ENCODE results near the gene SPRR5. TPM values are rescaled to one million over a fixed set of nuclear protein-coding genes. Genes with fewer than 3 reads are reported as not detected.

SPRR5 gene
- polyA plus RNA-seq, 1 of the 3 experiments (the other 2 are of a cell fraction): not detected

DNA sequence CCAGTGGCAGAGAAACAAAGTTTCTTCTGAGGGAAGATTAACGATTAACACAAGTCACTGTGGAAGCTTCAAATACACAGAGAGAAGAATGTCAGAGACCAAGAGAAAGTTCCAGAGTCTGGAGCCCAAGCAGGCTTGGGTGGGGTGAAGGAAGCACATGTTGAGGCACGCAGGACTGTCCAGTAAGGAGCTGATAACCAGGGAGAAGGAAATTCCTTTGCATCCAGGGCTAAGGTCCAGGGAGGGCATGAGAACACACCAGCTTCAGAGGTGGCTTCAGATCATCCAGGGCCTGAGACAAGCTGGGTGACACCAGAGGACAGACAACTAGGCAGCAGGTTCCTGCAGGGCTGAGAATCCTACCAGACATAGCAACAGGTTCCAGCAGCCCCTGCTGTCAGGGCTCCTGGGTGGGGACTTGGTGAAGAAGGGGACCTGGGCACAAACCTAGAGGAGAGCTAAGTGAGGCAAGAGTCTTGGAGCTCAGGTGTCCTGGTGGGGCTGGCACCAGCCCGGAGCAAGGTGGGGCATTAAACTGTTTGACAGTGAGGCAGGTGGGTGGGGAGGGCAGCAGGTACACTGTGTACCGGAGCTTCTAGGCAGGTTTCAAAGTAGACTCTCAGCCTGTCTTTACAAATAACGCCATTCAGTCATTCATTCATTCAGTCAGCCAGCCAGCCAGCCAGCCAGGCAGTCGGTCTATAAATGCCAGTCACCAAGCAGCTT lies 34.3 kb downstream of the SPRR5 start:
- DNase-seq: no peak
- Histone ChIP-seq H3F3A (replicated peaks; ENCODE audit: insufficient read depth) (no peaks in the 10 kb centered on the region), H3K36me3 (replicated peaks in 1 of 2; ENCODE audit: control insufficient read depth in 1 of 2, insufficient read depth in 2 of 2, low read length in 1 of 2) (no peaks in the 10 kb centered on the region), H2AFZ (ENCODE audit: low read depth) (no peak overlapping the region), H3K4me1 (ENCODE audit: control insufficient read depth in 1 of 2, insufficient read depth in 2 of 2, low read depth in 1 of 2, low read length in 1 of 2) (no peaks in the 10 kb centered on the region), H3K9ac (no peak overlapping the region), H4K20me1 (ENCODE audit: insufficient read depth) (no peaks in the 10 kb centered on the region), H3K9me2 (no peaks in the 10 kb centered on the region), H3K27ac (ENCODE audit: low read depth in 2 of 2, low read length in 1 of 2) (no peak overlapping the region), H3K4me3 (ENCODE audit: low read depth in 2 of 2, low read length in 1 of 2) (no peak overlapping the region), H3K27me3 (ENCODE audit: insufficient read depth) (no peaks in the 10 kb centered on the region), H3K4me2 (no peak overlapping the region), H3K79me2 (ENCODE audit: insufficient read depth) (no peaks in the 10 kb centered on the region), H3K9me3 (no peaks in the 10 kb centered on the region)
- TF ChIP-seq FOSL2 (IDR thresholded peaks at IDR 0.05; ENCODE audit: borderline replicate concordance, low read depth) (no peak), RCOR1 (IDR thresholded peaks at IDR 0.05; ENCODE audit: low read length) (no peak)
- TF ChIP-seq, protein P1, sequence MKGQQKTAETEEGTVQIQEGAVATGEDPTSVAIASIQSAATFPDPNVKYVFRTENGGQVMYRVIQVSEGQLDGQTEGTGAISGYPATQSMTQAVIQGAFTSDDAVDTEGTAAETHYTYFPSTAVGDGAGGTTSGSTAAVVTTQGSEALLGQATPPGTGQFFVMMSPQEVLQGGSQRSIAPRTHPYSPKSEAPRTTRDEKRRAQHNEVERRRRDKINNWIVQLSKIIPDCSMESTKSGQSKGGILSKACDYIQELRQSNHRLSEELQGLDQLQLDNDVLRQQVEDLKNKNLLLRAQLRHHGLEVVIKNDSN (IDR thresholded peaks at IDR 0.05; ENCODE audit: borderline replicate concordance, low read depth): no peak
- 0% methylated on average over 6 of the region's 6 CpGs for WGBS (ENCODE audit: low lambda C conversion rate)
- ChIA-PET POLR2A (no interaction called here), CTCF (no interaction called here)

DNA sequence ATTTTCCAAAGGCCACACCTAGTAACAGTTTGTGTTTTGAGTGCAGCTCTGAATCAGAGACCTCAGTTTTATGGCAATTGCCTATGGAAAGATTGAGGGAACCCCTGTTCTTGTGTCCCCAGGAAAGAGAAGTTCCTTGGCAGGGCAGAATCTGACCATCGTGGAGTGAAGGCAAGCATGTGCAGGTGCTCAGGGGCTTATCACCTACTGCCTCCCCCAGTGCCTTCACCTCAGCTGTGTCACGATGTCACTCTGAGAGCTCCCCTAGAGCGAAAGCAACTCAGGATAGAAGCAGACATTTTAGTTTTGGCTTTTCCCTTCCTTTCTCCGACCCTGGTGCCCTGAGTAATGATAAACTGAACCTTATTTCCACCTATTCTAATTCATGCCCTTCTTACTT lies 35.1 kb downstream of the SPRR5 start:
- no peak for DNase-seq
- Histone ChIP-seq H3K4me2 (no peak overlapping the region), H3K4me3 (ENCODE audit: low read depth in 2 of 2, low read length in 1 of 2) (no peak overlapping the region), H3K9me3 (no peaks in the 10 kb centered on the region), H2AFZ (ENCODE audit: low read depth) (no peak overlapping the region), H3K9ac (no peak overlapping the region), H3K27me3 (ENCODE audit: insufficient read depth) (no peaks in the 10 kb centered on the region), H3F3A (replicated peaks; ENCODE audit: insufficient read depth) (no peaks in the 10 kb centered on the region), H3K79me2 (ENCODE audit: insufficient read depth) (no peaks in the 10 kb centered on the region), H3K36me3 (replicated peaks in 1 of 2; ENCODE audit: control insufficient read depth in 1 of 2, insufficient read depth in 2 of 2, low read length in 1 of 2) (no peaks in the 10 kb centered on the region), H3K9me2 (no peaks in the 10 kb centered on the region), H4K20me1 (ENCODE audit: insufficient read depth) (no peaks in the 10 kb centered on the region), H3K4me1 (ENCODE audit: control insufficient read depth in 1 of 2, insufficient read depth in 2 of 2, low read depth in 1 of 2, low read length in 1 of 2) (no peaks in the 10 kb centered on the region), H3K27ac (ENCODE audit: low read depth in 2 of 2, low read length in 1 of 2) (no peak overlapping the region)
- POLR2A ChIA-PET: no interaction called here
- CTCF ChIA-PET: no interaction called here
- 0% methylated on average over 4 of the region's 4 CpGs for WGBS (ENCODE audit: low lambda C conversion rate)
- TF ChIP-seq SIN3A (IDR thresholded peaks at IDR 0.05; ENCODE audit: borderline replicate concordance, low read depth, low read length) (no peak), RXRA (IDR thresholded peaks at IDR 0.05; ENCODE audit: borderline replicate concordance, low read depth) (no peak), FOXJ3 (CRISPR knock-in tag; IDR thresholded peaks at IDR 0.05) (no peak), MEF2A (IDR thresholded peaks at IDR 0.05; ENCODE audit: borderline replicate concordance, low read depth) (no peak), CHD2 (IDR thresholded peaks at IDR 0.05; ENCODE audit: low read length, partially characterized antibody) (no peak), GATA2 (CRISPR knock-in tag; IDR thresholded peaks at IDR 0.05) (no peak), TCF12 (IDR thresholded peaks at IDR 0.05) (no peak), YY1 (IDR thresholded peaks at IDR 0.05; ENCODE audit: low read depth) (no peak), EZH2phosphoT487 (IDR thresholded peaks at IDR 0.05; ENCODE audit: borderline replicate concordance, low read depth) (no peak), NFIC (IDR thresholded peaks at IDR 0.05; ENCODE audit: borderline replicate concordance) (no peak), FOXM1 (IDR thresholded peaks at IDR 0.05; ENCODE audit: low read depth) (no peak), RAD21 (IDR thresholded peaks at IDR 0.05; ENCODE audit: low read length) (no peak), ELF1 (IDR thresholded peaks at IDR 0.05) (no peak), RCOR1 (IDR thresholded peaks at IDR 0.05; ENCODE audit: low read length) (no peak), SMC3 (IDR thresholded peaks at IDR 0.05; ENCODE audit: low read depth, low read length) (no peak)
- TF ChIP-seq, protein P2, sequence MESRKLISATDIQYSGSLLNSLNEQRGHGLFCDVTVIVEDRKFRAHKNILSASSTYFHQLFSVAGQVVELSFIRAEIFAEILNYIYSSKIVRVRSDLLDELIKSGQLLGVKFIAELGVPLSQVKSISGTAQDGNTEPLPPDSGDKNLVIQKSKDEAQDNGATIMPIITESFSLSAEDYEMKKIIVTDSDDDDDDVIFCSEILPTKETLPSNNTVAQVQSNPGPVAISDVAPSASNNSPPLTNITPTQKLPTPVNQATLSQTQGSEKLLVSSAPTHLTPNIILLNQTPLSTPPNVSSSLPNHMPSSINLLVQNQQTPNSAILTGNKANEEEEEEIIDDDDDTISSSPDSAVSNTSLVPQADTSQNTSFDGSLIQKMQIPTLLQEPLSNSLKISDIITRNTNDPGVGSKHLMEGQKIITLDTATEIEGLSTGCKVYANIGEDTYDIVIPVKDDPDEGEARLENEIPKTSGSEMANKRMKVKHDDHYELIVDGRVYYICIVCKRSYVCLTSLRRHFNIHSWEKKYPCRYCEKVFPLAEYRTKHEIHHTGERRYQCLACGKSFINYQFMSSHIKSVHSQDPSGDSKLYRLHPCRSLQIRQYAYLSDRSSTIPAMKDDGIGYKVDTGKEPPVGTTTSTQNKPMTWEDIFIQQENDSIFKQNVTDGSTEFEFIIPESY (IDR thresholded peaks at IDR 0.05; ENCODE audit: borderline replicate concordance, low read depth): no peak
- TF ChIP-seq, protein P1 (IDR thresholded peaks at IDR 0.05; ENCODE audit: borderline replicate concordance, low read depth): no peak
- TF ChIP-seq, protein P3, sequence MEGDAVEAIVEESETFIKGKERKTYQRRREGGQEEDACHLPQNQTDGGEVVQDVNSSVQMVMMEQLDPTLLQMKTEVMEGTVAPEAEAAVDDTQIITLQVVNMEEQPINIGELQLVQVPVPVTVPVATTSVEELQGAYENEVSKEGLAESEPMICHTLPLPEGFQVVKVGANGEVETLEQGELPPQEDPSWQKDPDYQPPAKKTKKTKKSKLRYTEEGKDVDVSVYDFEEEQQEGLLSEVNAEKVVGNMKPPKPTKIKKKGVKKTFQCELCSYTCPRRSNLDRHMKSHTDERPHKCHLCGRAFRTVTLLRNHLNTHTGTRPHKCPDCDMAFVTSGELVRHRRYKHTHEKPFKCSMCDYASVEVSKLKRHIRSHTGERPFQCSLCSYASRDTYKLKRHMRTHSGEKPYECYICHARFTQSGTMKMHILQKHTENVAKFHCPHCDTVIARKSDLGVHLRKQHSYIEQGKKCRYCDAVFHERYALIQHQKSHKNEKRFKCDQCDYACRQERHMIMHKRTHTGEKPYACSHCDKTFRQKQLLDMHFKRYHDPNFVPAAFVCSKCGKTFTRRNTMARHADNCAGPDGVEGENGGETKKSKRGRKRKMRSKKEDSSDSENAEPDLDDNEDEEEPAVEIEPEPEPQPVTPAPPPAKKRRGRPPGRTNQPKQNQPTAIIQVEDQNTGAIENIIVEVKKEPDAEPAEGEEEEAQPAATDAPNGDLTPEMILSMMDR (IDR thresholded peaks at IDR 0.05): no peak
- TF ChIP-seq, protein P4, sequence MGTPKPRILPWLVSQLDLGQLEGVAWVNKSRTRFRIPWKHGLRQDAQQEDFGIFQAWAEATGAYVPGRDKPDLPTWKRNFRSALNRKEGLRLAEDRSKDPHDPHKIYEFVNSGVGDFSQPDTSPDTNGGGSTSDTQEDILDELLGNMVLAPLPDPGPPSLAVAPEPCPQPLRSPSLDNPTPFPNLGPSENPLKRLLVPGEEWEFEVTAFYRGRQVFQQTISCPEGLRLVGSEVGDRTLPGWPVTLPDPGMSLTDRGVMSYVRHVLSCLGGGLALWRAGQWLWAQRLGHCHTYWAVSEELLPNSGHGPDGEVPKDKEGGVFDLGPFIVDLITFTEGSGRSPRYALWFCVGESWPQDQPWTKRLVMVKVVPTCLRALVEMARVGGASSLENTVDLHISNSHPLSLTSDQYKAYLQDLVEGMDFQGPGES (IDR thresholded peaks at IDR 0.05; ENCODE audit: low read depth, low read length): no peak
- TF ChIP-seq, protein P5, sequence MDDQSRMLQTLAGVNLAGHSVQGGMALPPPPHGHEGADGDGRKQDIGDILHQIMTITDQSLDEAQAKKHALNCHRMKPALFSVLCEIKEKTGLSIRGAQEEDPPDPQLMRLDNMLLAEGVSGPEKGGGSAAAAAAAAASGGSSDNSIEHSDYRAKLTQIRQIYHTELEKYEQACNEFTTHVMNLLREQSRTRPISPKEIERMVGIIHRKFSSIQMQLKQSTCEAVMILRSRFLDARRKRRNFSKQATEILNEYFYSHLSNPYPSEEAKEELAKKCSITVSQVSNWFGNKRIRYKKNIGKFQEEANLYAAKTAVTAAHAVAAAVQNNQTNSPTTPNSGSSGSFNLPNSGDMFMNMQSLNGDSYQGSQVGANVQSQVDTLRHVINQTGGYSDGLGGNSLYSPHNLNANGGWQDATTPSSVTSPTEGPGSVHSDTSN (IDR thresholded peaks at IDR 0.05): no peak
